GM12878 (cell line): ENCODE measurements around the gene RNLS. TPM values are rescaled to one million over a fixed set of nuclear protein-coding genes. Genes with fewer than 3 reads are reported as not detected.

Source experiments
- CEBPB ChIP-seq, 2 experiments: fragments of 150-350 bp in 1 of 2; IDR thresholded peaks; 2 replicates each; pipeline ENCODE4 v1.6.1; 2012 to 2014; ENCODE audit warnings: low read depth in 2 of 2, low read length in 2 of 2, borderline replicate concordance in 1 of 2, inconsistent platforms in 1 of 2
- CHD1 ChIP-seq: IDR thresholded peaks from 2 replicates; pipeline ENCODE4 v1.6.1; 2012; ENCODE audit warnings: low read depth, low read length, improper control_type of control experiment
- IRF4 ChIP-seq: IDR thresholded peaks from 2 replicates; pipeline ENCODE4 v1.6.1; 2011; ENCODE audit warnings: low read depth, low read length
- MTA2 ChIP-seq: fragments of 450-650 bp; IDR thresholded peaks from 2 replicates; pipeline ENCODE4 v1.6.1; 2016; ENCODE audit warnings: low read depth, mild to moderate bottlenecking, moderate library complexity
- NRF1 ChIP-seq: conservative IDR thresholded peaks from 2 replicates; pipeline ENCODE4 v1.6.1; 2011; ENCODE audit warnings: mild to moderate bottlenecking, low read depth, low read length, improper control_type of control experiment
- PKNOX1 ChIP-seq: fragments of 450-650 bp; IDR thresholded peaks from 2 replicates; pipeline ENCODE4 v1.6.1; 2016; ENCODE audit warnings: mild to moderate bottlenecking
- POU2F2 ChIP-seq: IDR thresholded peaks from 3 replicates; pipeline ENCODE4 v1.6.1; 2011; ENCODE audit warnings: low read depth, mild to moderate bottlenecking, low read length, borderline replicate concordance
- RCOR1 ChIP-seq: conservative IDR thresholded peaks from 2 replicates; pipeline ENCODE4 v1.6.1; 2012; ENCODE audit warnings: low read depth, low read length, improper control_type of control experiment
- SP1 ChIP-seq: IDR thresholded peaks from one replicate; pipeline ENCODE4 v1.6.1; 2011; ENCODE audit warnings: low read depth, low read length
- ZBED1 ChIP-seq: IDR thresholded peaks from 2 replicates; pipeline ENCODE4 v1.6.1; 2016; ENCODE audit warnings: borderline replicate concordance
- polyA plus RNA-seq, 11 experiments: library from polyadenylated mRNA; depleted of rRNA in 4 of 11; unstranded in 6 of 11; stranded (reverse) in 5 of 11; fragments of >200 nt; fragmentation: Nextera tagmentation in 4 of 11; fragmentation: Illumina TruSeq in 1 of 11; extraction: Ambion mirVana in 4 of 11; extraction: Trizol in 1 of 11; gene quantifications; 1 replicate in 1 of 11; 2 replicates in 10 of 11; pipeline versions ENCODE4 v1.2.1 to v1.2.3, GENCODE V29; 2011 to 2016; ENCODE audit warnings: inconsistent platforms in 2 of 11, missing spikeins in 2 of 11, low read depth in 1 of 11
- total RNA-seq, 4 experiments: library from RNA; depleted of rRNA in 3 of 4; stranded (reverse); fragments of >200 nt in 3 of 4; fragmentation: Illumina TruSeq in 1 of 4; extraction: Trizol in 1 of 4; gene quantifications; 2 replicates each; pipeline versions ENCODE4 v1.2.1 to v1.2.3, GENCODE V29; 2013 to 2021
- TF ChIP-seq, protein P1 (sequence below): fragments of 150-350 bp; IDR thresholded peaks from 2 replicates; pipeline ENCODE4 v1.6.1; 2014; ENCODE audit warnings: mild to moderate bottlenecking, low read depth, low read length
- TF ChIP-seq, protein P2 (sequence below): fragments of 450-650 bp; IDR thresholded peaks from 2 replicates; pipeline ENCODE4 v1.6.1; 2017; ENCODE audit warnings: antibody characterized with exemption, mild to moderate bottlenecking, moderate library complexity

The RNLS gene
- total and polyA plus RNA-seq, 10 of the 15 experiments (the other 5 are each of a cell fraction or from before 2014, with no cell fraction given) = 3.4 to 6.7 (median 4.6) TPM

DNA sequence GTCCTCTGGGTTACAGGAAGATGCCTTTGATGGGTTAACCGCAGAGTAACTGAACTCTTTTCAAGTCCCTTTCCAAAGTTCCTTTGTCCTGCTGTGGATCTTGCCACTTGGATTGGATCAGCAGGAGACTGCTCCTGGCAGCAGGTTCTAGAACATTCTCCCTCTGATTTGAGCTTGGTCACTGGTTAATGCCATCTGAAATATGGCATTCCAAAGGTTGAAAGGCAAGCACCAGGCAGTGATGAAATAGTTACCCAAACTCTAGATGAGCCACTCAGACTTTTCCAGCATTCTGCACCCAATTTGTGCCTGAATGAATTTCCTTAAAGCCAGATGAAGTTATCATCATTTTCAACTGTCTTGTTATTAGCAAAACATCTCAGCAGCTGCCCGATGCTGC is 343.9 kb downstream of the RNLS start (continued):
- TF ChIP-seq IRF4 = no peak
- TF ChIP-seq SP1 = no peak
- TF ChIP-seq RCOR1 = no peak
- TF ChIP-seq, protein P1, sequence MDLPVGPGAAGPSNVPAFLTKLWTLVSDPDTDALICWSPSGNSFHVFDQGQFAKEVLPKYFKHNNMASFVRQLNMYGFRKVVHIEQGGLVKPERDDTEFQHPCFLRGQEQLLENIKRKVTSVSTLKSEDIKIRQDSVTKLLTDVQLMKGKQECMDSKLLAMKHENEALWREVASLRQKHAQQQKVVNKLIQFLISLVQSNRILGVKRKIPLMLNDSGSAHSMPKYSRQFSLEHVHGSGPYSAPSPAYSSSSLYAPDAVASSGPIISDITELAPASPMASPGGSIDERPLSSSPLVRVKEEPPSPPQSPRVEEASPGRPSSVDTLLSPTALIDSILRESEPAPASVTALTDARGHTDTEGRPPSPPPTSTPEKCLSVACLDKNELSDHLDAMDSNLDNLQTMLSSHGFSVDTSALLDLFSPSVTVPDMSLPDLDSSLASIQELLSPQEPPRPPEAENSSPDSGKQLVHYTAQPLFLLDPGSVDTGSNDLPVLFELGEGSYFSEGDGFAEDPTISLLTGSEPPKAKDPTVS = no peak
- TF ChIP-seq CHD1 = no peak
- no peak for TF ChIP-seq CEBPB (IDR thresholded peaks at IDR 0.05; ENCODE audit: borderline replicate concordance in 1 of 2, low read depth in 2 of 2, low read length in 2 of 2)
- no peak for TF ChIP-seq ZBED1
- TF ChIP-seq, protein P2, sequence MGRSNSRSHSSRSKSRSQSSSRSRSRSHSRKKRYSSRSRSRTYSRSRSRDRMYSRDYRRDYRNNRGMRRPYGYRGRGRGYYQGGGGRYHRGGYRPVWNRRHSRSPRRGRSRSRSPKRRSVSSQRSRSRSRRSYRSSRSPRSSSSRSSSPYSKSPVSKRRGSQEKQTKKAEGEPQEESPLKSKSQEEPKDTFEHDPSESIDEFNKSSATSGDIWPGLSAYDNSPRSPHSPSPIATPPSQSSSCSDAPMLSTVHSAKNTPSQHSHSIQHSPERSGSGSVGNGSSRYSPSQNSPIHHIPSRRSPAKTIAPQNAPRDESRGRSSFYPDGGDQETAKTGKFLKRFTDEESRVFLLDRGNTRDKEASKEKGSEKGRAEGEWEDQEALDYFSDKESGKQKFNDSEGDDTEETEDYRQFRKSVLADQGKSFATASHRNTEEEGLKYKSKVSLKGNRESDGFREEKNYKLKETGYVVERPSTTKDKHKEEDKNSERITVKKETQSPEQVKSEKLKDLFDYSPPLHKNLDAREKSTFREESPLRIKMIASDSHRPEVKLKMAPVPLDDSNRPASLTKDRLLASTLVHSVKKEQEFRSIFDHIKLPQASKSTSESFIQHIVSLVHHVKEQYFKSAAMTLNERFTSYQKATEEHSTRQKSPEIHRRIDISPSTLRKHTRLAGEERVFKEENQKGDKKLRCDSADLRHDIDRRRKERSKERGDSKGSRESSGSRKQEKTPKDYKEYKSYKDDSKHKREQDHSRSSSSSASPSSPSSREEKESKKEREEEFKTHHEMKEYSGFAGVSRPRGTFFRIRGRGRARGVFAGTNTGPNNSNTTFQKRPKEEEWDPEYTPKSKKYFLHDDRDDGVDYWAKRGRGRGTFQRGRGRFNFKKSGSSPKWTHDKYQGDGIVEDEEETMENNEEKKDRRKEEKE = no peak
- no peak for TF ChIP-seq NRF1
- no peak for TF ChIP-seq MTA2
- TF ChIP-seq POU2F2 = no peak
- no peak for TF ChIP-seq PKNOX1
